ENCODE data around the gene CNKSR3.

CNKSR3 gene

DNA sequence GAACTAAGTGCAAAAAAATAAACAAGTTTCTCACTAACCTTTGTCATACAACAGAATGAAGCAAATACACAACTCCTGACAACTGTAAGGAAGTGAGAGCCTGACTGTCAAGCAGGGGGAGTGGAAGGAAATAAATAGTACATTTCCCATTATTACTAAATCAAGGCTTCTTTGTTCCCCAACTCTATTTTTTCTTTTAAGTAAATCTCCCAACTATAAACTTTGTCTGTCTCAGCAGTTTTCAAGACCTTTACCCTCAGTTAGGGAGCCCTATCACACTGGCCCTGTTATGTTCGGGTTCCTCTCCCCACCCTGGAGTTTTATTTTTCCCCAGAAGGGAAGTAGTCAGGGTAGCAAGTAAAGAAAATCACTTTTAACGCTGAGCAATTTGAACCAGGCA lies 129.7 kb downstream of the CNKSR3 start:
- TF ChIP-seq, protein P1, sequence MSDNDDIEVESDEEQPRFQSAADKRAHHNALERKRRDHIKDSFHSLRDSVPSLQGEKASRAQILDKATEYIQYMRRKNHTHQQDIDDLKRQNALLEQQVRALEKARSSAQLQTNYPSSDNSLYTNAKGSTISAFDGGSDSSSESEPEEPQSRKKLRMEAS (IDR thresholded peaks at IDR 0.05) = no peak
- TF ChIP-seq CEBPB (IDR thresholded peaks at IDR 0.05) (no peak), TAF1 (IDR thresholded peaks at IDR 0.05; ENCODE audit: low read depth) (no peak), REST (IDR thresholded peaks at IDR 0.05; ENCODE audit: low read depth) (no peak), EP300 (IDR thresholded peaks at IDR 0.05; ENCODE audit: borderline replicate concordance) (no peak)
- TF ChIP-seq, protein P2, sequence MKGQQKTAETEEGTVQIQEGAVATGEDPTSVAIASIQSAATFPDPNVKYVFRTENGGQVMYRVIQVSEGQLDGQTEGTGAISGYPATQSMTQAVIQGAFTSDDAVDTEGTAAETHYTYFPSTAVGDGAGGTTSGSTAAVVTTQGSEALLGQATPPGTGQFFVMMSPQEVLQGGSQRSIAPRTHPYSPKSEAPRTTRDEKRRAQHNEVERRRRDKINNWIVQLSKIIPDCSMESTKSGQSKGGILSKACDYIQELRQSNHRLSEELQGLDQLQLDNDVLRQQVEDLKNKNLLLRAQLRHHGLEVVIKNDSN (IDR thresholded peaks at IDR 0.05) = no peak

- TF ChIP-seq EGR1 (IDR thresholded peaks at IDR 0.05) (no peak), CREB1 (IDR thresholded peaks at IDR 0.05; ENCODE audit: low read depth) (no peak), TCF12 (IDR thresholded peaks at IDR 0.05; ENCODE audit: low read depth) (no peak), ZBTB7A (IDR thresholded peaks at IDR 0.05; ENCODE audit: low read depth) (no peak)
- TF ChIP-seq, protein P1 (IDR thresholded peaks at IDR 0.05) = no peak
These were observed 130.9 kb downstream of the CNKSR3 start for GRCh38 chr6:154379585-154379984.

DNA sequence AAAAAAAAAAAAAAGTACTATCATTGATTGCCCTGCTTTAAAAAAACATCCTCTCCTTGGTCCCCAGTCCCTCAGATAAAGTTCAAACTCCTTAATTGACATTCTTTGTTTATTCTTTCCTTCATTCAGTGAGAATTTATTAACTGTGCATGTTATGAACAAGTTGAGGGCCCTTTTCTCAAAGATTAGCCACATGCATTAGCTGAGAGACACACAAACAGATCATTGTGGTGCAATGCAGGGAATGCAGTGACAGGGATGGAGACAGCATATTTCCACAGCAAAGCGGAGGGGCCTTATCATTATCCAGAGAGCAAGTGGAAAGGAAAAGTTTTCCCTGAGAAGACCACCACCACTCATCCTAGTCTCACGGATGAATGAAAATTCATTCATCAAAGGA lies 132.0 kb downstream of the CNKSR3 start:
- TF ChIP-seq TCF12 (IDR thresholded peaks at IDR 0.05; ENCODE audit: low read depth) = no peak
- TF ChIP-seq TEAD4 (IDR thresholded peaks at IDR 0.05) = no peak
- no peak for TF ChIP-seq YY1 (IDR thresholded peaks at IDR 0.05; ENCODE audit: low read depth)
- TF ChIP-seq, protein P1 (IDR thresholded peaks at IDR 0.05) = no peak
- no peak for TF ChIP-seq CREB1 (IDR thresholded peaks at IDR 0.05; ENCODE audit: low read depth)
- TF ChIP-seq RAD21 (IDR thresholded peaks at IDR 0.05; ENCODE audit: low read depth) = no peak
- TF ChIP-seq ZBTB7A (IDR thresholded peaks at IDR 0.05; ENCODE audit: low read depth) = no peak
- TF ChIP-seq EGR1 (IDR thresholded peaks at IDR 0.05) = no peak
- no peak for TF ChIP-seq CEBPB (IDR thresholded peaks at IDR 0.05)
- no peak for TF ChIP-seq REST (IDR thresholded peaks at IDR 0.05; ENCODE audit: low read depth)
- TF ChIP-seq EP300 (IDR thresholded peaks at IDR 0.05; ENCODE audit: borderline replicate concordance) = no peak
- TF ChIP-seq FOXM1 (IDR thresholded peaks at IDR 0.05; ENCODE audit: borderline replicate concordance, low read depth) = no peak
- no peak for TF ChIP-seq TAF1 (IDR thresholded peaks at IDR 0.05; ENCODE audit: low read depth)
- no peak for TF ChIP-seq NFIC (IDR thresholded peaks at IDR 0.05)
- TF ChIP-seq, protein P2 (IDR thresholded peaks at IDR 0.05) = no peak

GRCh38 chr6:154377726-154378125 lies 132.8 kb downstream of the CNKSR3 start:
- no peak for TF ChIP-seq YY1 (IDR thresholded peaks at IDR 0.05; ENCODE audit: low read depth)
- TF ChIP-seq RAD21 (IDR thresholded peaks at IDR 0.05; ENCODE audit: low read depth) = no peak
- no peak for TF ChIP-seq TEAD4 (IDR thresholded peaks at IDR 0.05)
- TF ChIP-seq NFIC (IDR thresholded peaks at IDR 0.05) = no peak
- TF ChIP-seq, protein P2 (IDR thresholded peaks at IDR 0.05) = no peak
- no peak for TF ChIP-seq REST (IDR thresholded peaks at IDR 0.05; ENCODE audit: low read depth)
- no peak for TF ChIP-seq TCF12 (IDR thresholded peaks at IDR 0.05; ENCODE audit: low read depth)
- TF ChIP-seq, protein P1 (IDR thresholded peaks at IDR 0.05) = no peak
- TF ChIP-seq FOXM1 (IDR thresholded peaks at IDR 0.05; ENCODE audit: borderline replicate concordance, low read depth) = no peak
- TF ChIP-seq TAF1 (IDR thresholded peaks at IDR 0.05; ENCODE audit: low read depth) = no peak
- no peak for TF ChIP-seq ZBTB7A (IDR thresholded peaks at IDR 0.05; ENCODE audit: low read depth)
- no peak for TF ChIP-seq EGR1 (IDR thresholded peaks at IDR 0.05)
- TF ChIP-seq CEBPB (IDR thresholded peaks at IDR 0.05) = no peak
